ENCODE measurements around the gene ALS2CL. TPM values are rescaled to one million over a fixed set of nuclear protein-coding genes. Genes with fewer than 3 reads are reported as not detected.
A peak's percentile ranks its signal among the peaks of the same experiment; 100 is the strongest.

ALS2CL gene
- total and polyA plus RNA-seq, 12 donors: 1.5 to 48.3 (median 10.1) TPM

DNA sequence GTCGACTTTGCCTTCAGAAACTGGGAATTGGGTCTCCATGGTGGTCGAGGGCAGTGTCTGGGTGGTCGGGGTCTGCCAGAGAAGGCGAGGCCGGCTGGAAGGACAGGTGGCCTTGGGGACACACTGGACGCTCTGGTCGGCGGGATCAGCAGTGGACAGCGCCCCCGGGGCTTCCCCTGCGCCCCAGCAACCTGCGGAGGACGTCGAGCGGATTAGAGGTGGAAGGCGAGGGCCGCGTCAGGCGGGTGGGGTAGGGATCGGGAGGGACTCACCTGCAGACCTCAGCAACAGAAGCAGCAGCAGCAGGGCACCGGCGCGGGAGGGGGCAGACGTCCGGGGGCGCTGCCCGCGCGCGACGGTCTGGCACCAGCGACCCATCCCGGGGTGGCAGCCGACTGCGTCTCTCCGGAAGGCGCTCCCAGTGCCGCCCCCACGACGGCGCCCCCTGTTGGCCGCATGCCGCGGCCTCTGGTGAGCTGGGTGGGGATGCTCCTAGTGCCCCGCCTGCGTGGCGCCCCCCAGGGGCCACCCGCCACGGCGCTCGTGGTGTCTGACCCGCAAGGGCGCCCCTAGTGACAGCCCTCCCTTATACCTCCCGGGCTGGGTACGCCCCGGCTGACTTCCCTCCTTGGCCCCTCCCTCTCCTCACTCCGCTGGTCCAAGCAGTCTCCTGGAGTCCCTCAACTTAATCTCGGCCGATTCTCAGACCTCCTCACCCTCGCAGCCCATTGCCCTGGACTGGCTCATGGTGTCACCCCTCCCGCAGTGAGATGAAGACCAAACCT, 24.2 kb upstream of the ALS2CL start, which contains the start of gene PRSS50:
Gene PRSS50, minus strand, starts transcription at position 423 of the 785 bp plus-strand sequence. Its CDS starts 45 bp downstream, at position 378.
- Histone ChIP-seq H3K4me1 (replicated peaks in 1 of 2) (no peaks in the 10 kb centered on the region), H3K27ac (no peak within 1 kb of the TSS), H3K9me3 (replicated peaks in 1 of 3) (no peaks in the 10 kb centered on the region), H3K27me3 (peaks cover 9% of the 10 kb centered on the region), H3K4me3 (no peak within 1 kb of the TSS), H3K36me3 (replicated peaks in 1 of 2) (no peaks in the 10 kb centered on the region)
- intact Hi-C loops (cut with DNase I): loop anchor here in 1 of 2 donors (10.0 kb wide), 1 partner anchor 637 kb away; no protein-coding TSS in a partner anchor
- WGBS, 4 donors: 51 to 76% (median 56%) methylated on average over 22 to 61 of the region's 61 CpGs
- TF ChIP-seq, protein P1, sequence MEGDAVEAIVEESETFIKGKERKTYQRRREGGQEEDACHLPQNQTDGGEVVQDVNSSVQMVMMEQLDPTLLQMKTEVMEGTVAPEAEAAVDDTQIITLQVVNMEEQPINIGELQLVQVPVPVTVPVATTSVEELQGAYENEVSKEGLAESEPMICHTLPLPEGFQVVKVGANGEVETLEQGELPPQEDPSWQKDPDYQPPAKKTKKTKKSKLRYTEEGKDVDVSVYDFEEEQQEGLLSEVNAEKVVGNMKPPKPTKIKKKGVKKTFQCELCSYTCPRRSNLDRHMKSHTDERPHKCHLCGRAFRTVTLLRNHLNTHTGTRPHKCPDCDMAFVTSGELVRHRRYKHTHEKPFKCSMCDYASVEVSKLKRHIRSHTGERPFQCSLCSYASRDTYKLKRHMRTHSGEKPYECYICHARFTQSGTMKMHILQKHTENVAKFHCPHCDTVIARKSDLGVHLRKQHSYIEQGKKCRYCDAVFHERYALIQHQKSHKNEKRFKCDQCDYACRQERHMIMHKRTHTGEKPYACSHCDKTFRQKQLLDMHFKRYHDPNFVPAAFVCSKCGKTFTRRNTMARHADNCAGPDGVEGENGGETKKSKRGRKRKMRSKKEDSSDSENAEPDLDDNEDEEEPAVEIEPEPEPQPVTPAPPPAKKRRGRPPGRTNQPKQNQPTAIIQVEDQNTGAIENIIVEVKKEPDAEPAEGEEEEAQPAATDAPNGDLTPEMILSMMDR (IDR thresholded peaks at IDR 0.05): no peak
- no peak for TF ChIP-seq POLR2A (IDR thresholded peaks at IDR 0.05)
- DNase-seq: peak in 1 of 7 donors; percentile 10

DNA sequence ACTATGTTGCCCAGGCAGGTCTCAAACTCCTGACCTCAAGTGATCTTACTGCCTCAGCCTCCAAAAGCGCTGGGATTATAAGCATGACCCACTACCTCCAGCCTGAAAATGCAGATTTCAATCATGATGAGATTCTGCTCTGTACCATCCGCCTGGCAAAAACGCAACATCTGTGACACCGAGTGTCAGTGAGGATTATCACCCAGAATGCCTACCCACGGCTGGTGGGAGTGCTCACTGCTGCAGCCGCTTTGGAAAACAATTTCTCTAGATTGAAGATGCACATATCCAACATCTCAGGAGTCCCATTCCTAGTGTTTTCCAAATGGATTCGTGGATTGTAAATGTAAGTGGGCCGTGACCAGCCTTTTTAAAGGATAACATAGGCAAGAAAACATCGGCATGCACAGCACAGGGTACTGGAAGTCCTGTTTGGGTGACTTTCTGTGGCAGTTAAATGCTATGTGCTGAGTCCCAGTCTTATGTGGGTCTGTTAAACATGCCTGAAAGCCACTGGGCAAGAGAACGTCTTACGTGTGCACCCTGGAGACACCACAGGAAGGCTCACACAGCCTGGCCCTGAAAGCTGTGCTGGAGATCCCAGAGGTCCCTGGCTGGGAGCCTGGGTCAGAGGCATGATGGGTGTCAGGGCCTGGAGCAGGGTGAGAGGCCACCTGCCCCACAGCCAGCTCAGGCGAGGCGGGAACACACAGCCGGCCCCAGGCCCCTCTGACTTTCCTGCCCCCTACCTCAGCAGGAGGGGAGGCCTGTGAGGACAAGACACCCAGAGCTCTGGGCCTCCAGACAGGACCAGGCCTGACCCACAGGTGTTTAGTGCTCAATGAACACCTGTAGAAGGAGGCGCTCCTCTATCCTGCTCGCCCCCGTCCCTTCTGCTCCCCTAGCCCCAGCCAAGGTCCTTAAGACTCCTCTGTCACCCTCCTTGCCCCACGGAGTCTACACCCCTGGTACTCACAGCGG, 23.3 kb upstream of the ALS2CL start:
- intact Hi-C loops (cut with DNase I): loop anchor here in 1 of 2 donors (10.0 kb wide), 1 partner anchor 638 kb away; no protein-coding TSS in a partner anchor
- no peak for DNase-seq
- WGBS, 4 donors: 83 to 94% (median 88%) methylated on average over 14 to 19 of the region's 19 CpGs
- no peak overlapping the region for H3K4me3 ChIP-seq
- no peaks in the 10 kb centered on the region for H3K9me3 ChIP-seq (replicated peaks in 1 of 3)
- H3K36me3 ChIP-seq (replicated peaks in 1 of 2): no peaks in the 10 kb centered on the region
- H3K27ac ChIP-seq: no peak overlapping the region
- TF ChIP-seq, protein P1 (IDR thresholded peaks at IDR 0.05): no peak
- no peak for TF ChIP-seq POLR2A (IDR thresholded peaks at IDR 0.05)
- H3K27me3 ChIP-seq: peaks cover 9% of the 10 kb centered on the region
- no peaks in the 10 kb centered on the region for H3K4me1 ChIP-seq (replicated peaks in 1 of 2)

DNA sequence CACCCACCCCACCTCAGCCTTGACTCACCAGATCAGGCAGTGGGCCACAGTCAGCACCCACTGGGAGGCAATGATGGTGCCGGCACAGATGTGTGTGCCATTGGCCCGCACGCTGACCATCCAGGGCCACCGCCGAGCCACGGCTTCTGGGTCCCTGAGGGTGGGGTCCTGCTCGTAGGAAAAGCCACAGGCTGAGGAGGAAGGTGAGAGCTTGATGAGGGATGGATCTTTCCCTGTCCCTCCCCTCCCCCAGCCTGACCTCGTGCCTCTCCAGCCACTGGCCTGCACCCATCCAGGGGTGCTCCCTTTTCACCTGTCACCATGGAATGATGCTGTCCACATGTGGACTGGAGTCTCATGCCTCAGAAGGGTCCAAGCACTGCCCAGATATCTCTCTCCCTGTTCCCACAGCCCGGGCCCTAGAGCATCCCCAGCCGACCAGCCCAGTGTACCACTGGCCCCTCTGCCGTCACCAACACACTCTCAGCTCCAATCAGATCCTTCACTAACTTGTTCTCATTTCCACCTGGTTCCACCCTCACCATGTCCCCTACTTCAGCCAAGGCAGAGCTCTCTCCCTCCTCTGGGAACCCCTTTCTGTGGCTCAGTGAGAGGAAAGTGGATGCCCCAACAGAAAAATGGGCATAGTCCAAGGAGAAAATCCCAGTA, 22.2 kb upstream of the ALS2CL start:
- no peaks in the 10 kb centered on the region for H3K9me3 ChIP-seq (replicated peaks in 1 of 3)
- no peak overlapping the region for H3K27ac ChIP-seq
- DNase-seq: no peak
- H3K4me3 ChIP-seq: no peak overlapping the region
- no peak for TF ChIP-seq POLR2A (IDR thresholded peaks at IDR 0.05)
- TF ChIP-seq, protein P1 (IDR thresholded peaks at IDR 0.05): no peak
- 90 to 100% (median 91%) methylated on average over 4 to 11 of the region's 11 CpGs for WGBS, 4 donors
- peaks cover 9% of the 10 kb centered on the region for H3K27me3 ChIP-seq
- intact Hi-C loops (cut with DNase I): loop anchor here in 1 of 2 donors (10.0 kb wide), 1 partner anchor 639 kb away; no protein-coding TSS in a partner anchor
- H3K36me3 ChIP-seq (replicated peaks in 1 of 2): no peaks in the 10 kb centered on the region
- H3K4me1 ChIP-seq (replicated peaks in 1 of 2): no peaks in the 10 kb centered on the region
